Neural cell (in vitro differentiated cells): Measurements from ENCODE around the gene COL23A1. TPM values are rescaled to one million over a fixed set of nuclear protein-coding genes. Genes with fewer than 3 reads are reported as not detected.

ENCODE experiments used
- H2AFZ ChIP-seq: fragments of 200-600, 300-800 bp; sonication (generic), shearing (Covaris generic); 2 replicates; pipeline ENCODE4 v1.6.0; 2014; ENCODE audit warnings: low read depth, mild to moderate bottlenecking, antibody characterized with exemption, low read length, moderate library complexity
- H3F3A ChIP-seq: fragments of 200-600 bp; shearing (Covaris generic); 2 replicates; pipeline ENCODE4 v1.6.1; 2016; ENCODE audit warnings: mild to moderate bottlenecking, moderate library complexity, mixed read lengths, antibody characterized with exemption, low read length; ENCODE audit not compliant: insufficient read depth, poor library complexity, severe bottlenecking
- H3K27ac ChIP-seq: fragments of 200-600, 300-800 bp; sonication (generic), shearing (Covaris generic); 2 replicates; pipeline ENCODE4 v1.5.1; 2014; ENCODE audit warnings: mild to moderate bottlenecking, low read length, moderate library complexity
- H3K27me3 ChIP-seq: fragments of 300-800, 200-600 bp; sonication (generic), shearing (Covaris generic); 2 replicates; pipeline ENCODE4 v1.6.0; 2014; ENCODE audit warnings: mild to moderate bottlenecking, low read depth, low read length, moderate library complexity; ENCODE audit not compliant: insufficient read depth
- H3K36me3 ChIP-seq: fragments of 300-800, 200-600 bp; sonication (generic), shearing (Covaris generic); 2 replicates; pipeline ENCODE4 v1.5.1; 2014; ENCODE audit warnings: mild to moderate bottlenecking, antibody characterized with exemption, low read length, moderate library complexity; ENCODE audit not compliant: insufficient read depth
- H3K4me2 ChIP-seq: fragments of 300-800, 200-600 bp; sonication (generic), shearing (Covaris generic); 2 replicates; pipeline ENCODE4 v1.6.0; 2014; ENCODE audit warnings: mild to moderate bottlenecking, low read length
- H3K4me3 ChIP-seq: fragments of 300-800, 200-600 bp; sonication (generic), shearing (Covaris generic); 2 replicates; pipeline ENCODE4 v1.5.1; 2014; ENCODE audit warnings: mild to moderate bottlenecking, low read length, moderate library complexity
- H3K79me2 ChIP-seq: fragments of 200-600 bp; shearing (Covaris generic); replicated peaks from 2 replicates; pipeline ENCODE4 v1.6.0; 2014; ENCODE audit warnings: mild to moderate bottlenecking, low read length, moderate library complexity; ENCODE audit not compliant: insufficient read depth
- H3K9ac ChIP-seq: fragments of 300-800, 200-600 bp; sonication (generic), shearing (Covaris generic); 2 replicates; pipeline ENCODE4 v1.6.1; 2016; ENCODE audit warnings: mild to moderate bottlenecking, low read length, mixed read lengths
- H3K9me2 ChIP-seq: fragments of 200-600 bp; shearing (Covaris generic); 2 replicates; pipeline ENCODE4 v1.6.1; 2016; ENCODE audit warnings: mild to moderate bottlenecking, low read length, mixed read lengths; ENCODE audit not compliant: insufficient read depth
- H3K9me3 ChIP-seq: fragments of 200-600, 300-800 bp; sonication (generic), shearing (Covaris generic); 2 replicates; pipeline ENCODE4 v1.6.1; 2016; ENCODE audit warnings: mild to moderate bottlenecking, mixed run types, low read length, moderate library complexity, mixed read lengths
- H4K20me1 ChIP-seq: fragments of 200-600 bp; shearing (Covaris generic); 2 replicates; pipeline ENCODE4 v1.6.1; 2016; ENCODE audit warnings: mild to moderate bottlenecking, mixed run types; ENCODE audit not compliant: insufficient read depth
- EP300 ChIP-seq: fragments of 450-650 bp; conservative IDR thresholded peaks from 2 replicates; pipeline ENCODE4 v1.6.1; 2014; ENCODE audit warnings: antibody characterized with exemption, mild to moderate bottlenecking, moderate library complexity; ENCODE audit not compliant: poor library complexity, severe bottlenecking
- EZH2 ChIP-seq: fragments of 200-600, 300-800 bp; shearing (Covaris generic), sonication (generic); IDR thresholded peaks from 2 replicates; pipeline ENCODE4 v1.6.1; 2014; ENCODE audit warnings: antibody characterized with exemption, low read length, borderline replicate concordance, mild to moderate bottlenecking; ENCODE audit not compliant: insufficient read depth, poor library complexity, severe bottlenecking
- MXI1 ChIP-seq: fragments of 450-650 bp; conservative IDR thresholded peaks from 2 replicates; pipeline ENCODE4 v1.6.1; 2014; ENCODE audit warnings: antibody characterized with exemption, mild to moderate bottlenecking; ENCODE audit not compliant: poor library complexity, severe bottlenecking
- POLR2AphosphoS5 ChIP-seq: IDR thresholded peaks from 2 replicates; pipeline ENCODE4 v1.6.1; 2012
- RAD21 ChIP-seq: fragments of 450-650 bp; conservative IDR thresholded peaks from 2 replicates; pipeline ENCODE4 v1.6.1; 2014; ENCODE audit warnings: antibody characterized with exemption, mild to moderate bottlenecking, moderate library complexity
- SMC3 ChIP-seq: fragments of 450-650 bp; conservative IDR thresholded peaks from 2 replicates; pipeline ENCODE4 v1.6.1; 2014; ENCODE audit warnings: antibody characterized with exemption, mild to moderate bottlenecking, moderate library complexity; ENCODE audit not compliant: poor library complexity
- TAF1 ChIP-seq: IDR thresholded peaks from 2 replicates; pipeline ENCODE4 v1.6.1; 2012; ENCODE audit warnings: low read depth
- polyA plus RNA-seq: library from polyadenylated mRNA; depleted of rRNA; stranded (reverse); fragments of >200 nt; gene quantifications from 2 replicates; pipeline ENCODE4 v1.2.3, GENCODE V29; 2014
- TF ChIP-seq, protein P1 (sequence below): IDR thresholded peaks from 2 replicates; pipeline ENCODE4 v1.6.1; 2012; ENCODE audit warnings: borderline replicate concordance
- TF ChIP-seq, protein P2 (sequence below): fragments of 450-650 bp; IDR thresholded peaks from 2 replicates; pipeline ENCODE4 v1.5.1; 2014; ENCODE audit warnings: antibody characterized with exemption, mild to moderate bottlenecking, moderate library complexity; ENCODE audit not compliant: poor library complexity, severe bottlenecking

The COL23A1 gene
- polyA plus RNA-seq, 1 donor from 2014 or later = not detected

DNA sequence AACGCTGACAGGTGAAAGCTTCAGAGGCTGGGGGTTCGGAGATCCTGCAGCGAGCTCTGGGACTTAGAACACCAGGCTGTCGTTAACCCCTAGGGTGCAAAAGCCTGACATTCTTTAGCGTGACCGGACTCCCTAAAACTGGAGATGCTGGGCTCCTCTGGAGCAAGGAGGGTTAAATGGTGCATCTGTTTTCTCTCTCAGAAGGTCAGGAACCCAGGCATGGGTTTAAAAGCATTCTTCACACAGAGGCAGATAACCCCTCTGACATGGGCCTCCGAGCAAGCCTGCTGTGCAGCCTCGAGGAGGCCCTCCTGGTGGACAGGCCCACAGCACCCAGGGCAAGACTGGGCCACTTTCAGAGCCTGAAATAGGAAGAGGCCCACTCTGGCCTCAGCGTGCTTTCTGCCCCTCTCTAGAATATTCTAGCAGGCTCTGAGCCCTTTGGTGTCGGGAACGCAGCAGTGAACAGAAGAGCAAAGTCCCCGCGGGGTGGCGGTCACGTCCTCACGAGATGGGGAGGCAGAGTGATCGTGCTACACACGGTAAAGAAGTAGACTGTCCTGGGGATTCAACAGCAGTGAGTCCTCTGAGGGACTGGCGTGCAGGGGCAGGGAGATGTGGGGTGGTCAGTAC, 124.8 kb downstream of the COL23A1 start:
- H3K4me3 ChIP-seq = no peak overlapping the region
- H3K36me3 ChIP-seq = no peaks in the 10 kb centered on the region

DNA sequence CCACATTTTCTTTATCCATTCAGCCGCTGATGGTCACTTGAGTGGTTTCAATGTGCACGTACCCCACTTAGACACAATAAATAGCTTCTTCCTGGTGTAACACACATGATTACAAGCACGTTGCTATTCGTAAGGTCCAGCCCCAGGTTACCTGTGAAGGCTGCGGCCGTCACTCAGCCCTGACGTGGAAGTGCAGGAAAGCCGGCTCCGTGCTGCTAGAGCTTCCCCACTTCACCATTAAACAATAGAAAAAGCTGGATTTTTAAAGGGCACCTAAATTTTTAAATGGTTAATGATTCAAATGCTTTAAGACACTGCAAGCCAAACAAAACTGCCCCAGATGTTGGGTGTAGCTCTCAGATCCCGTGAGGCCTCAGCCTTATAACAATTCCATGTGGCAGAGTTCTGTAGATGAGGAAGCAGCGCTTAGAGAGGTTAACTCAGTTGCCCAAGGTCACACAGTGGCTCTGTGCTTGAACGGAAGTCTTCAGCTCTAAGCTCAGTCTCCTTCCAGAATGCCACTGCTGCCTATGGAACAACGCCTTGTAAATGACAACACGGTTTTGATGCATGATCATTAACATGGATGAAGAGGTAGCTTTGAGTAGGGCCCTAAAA, 125.7 kb downstream of the COL23A1 start:
- no peaks in the 10 kb centered on the region for H3K36me3 ChIP-seq
- H3K27me3 ChIP-seq = no peaks in the 10 kb centered on the region
- no peaks in the 10 kb centered on the region for H3K79me2 ChIP-seq
- H3K4me2 ChIP-seq = no peak overlapping the region
- TF ChIP-seq EZH2 = no peak
- no peak for TF ChIP-seq SMC3
- TF ChIP-seq POLR2AphosphoS5 = no peak
- TF ChIP-seq, protein P1, sequence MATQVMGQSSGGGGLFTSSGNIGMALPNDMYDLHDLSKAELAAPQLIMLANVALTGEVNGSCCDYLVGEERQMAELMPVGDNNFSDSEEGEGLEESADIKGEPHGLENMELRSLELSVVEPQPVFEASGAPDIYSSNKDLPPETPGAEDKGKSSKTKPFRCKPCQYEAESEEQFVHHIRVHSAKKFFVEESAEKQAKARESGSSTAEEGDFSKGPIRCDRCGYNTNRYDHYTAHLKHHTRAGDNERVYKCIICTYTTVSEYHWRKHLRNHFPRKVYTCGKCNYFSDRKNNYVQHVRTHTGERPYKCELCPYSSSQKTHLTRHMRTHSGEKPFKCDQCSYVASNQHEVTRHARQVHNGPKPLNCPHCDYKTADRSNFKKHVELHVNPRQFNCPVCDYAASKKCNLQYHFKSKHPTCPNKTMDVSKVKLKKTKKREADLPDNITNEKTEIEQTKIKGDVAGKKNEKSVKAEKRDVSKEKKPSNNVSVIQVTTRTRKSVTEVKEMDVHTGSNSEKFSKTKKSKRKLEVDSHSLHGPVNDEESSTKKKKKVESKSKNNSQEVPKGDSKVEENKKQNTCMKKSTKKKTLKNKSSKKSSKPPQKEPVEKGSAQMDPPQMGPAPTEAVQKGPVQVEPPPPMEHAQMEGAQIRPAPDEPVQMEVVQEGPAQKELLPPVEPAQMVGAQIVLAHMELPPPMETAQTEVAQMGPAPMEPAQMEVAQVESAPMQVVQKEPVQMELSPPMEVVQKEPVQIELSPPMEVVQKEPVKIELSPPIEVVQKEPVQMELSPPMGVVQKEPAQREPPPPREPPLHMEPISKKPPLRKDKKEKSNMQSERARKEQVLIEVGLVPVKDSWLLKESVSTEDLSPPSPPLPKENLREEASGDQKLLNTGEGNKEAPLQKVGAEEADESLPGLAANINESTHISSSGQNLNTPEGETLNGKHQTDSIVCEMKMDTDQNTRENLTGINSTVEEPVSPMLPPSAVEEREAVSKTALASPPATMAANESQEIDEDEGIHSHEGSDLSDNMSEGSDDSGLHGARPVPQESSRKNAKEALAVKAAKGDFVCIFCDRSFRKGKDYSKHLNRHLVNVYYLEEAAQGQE = no peak
- TF ChIP-seq TAF1 = no peak
- no peak for TF ChIP-seq EP300
- no peak for TF ChIP-seq MXI1
- no peak for TF ChIP-seq RAD21
- H3K9me3 ChIP-seq = no peaks in the 10 kb centered on the region
- H3K9me2 ChIP-seq = no peaks in the 10 kb centered on the region
- no peak overlapping the region for H3K4me3 ChIP-seq
- no peak overlapping the region for H3K9ac ChIP-seq
- H4K20me1 ChIP-seq = no peaks in the 10 kb centered on the region
- no peak overlapping the region for H3K27ac ChIP-seq
- no peak overlapping the region for H2AFZ ChIP-seq
- no peaks in the 10 kb centered on the region for H3F3A ChIP-seq

More for the DNA sequence above, 124.8 kb downstream of the COL23A1 start:
- no peaks in the 10 kb centered on the region for H4K20me1 ChIP-seq
- H3K27me3 ChIP-seq = no peaks in the 10 kb centered on the region
- no peaks in the 10 kb centered on the region for H3K79me2 ChIP-seq
- no peak overlapping the region for H3K9ac ChIP-seq
- no peaks in the 10 kb centered on the region for H3F3A ChIP-seq
- H2AFZ ChIP-seq = no peak overlapping the region
- H3K9me3 ChIP-seq = no peaks in the 10 kb centered on the region
- no peak overlapping the region for H3K4me2 ChIP-seq
- no peaks in the 10 kb centered on the region for H3K9me2 ChIP-seq
- no peak overlapping the region for H3K27ac ChIP-seq
- no peak for TF ChIP-seq SMC3
- TF ChIP-seq, protein P2, sequence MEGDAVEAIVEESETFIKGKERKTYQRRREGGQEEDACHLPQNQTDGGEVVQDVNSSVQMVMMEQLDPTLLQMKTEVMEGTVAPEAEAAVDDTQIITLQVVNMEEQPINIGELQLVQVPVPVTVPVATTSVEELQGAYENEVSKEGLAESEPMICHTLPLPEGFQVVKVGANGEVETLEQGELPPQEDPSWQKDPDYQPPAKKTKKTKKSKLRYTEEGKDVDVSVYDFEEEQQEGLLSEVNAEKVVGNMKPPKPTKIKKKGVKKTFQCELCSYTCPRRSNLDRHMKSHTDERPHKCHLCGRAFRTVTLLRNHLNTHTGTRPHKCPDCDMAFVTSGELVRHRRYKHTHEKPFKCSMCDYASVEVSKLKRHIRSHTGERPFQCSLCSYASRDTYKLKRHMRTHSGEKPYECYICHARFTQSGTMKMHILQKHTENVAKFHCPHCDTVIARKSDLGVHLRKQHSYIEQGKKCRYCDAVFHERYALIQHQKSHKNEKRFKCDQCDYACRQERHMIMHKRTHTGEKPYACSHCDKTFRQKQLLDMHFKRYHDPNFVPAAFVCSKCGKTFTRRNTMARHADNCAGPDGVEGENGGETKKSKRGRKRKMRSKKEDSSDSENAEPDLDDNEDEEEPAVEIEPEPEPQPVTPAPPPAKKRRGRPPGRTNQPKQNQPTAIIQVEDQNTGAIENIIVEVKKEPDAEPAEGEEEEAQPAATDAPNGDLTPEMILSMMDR = no peak
- TF ChIP-seq MXI1 = no peak
- no peak for TF ChIP-seq TAF1
- TF ChIP-seq POLR2AphosphoS5 = no peak
- TF ChIP-seq RAD21 = no peak
- TF ChIP-seq EZH2 = no peak
- TF ChIP-seq, protein P1 = no peak
- TF ChIP-seq EP300 = no peak
